Endothelial cell of umbilical vein (primary cell): ENCODE results near the gene CUL3. TPM values are rescaled to one million over a fixed set of nuclear protein-coding genes. Genes with fewer than 3 reads are reported as not detected.

Experiments used
- BruUV-seq: library from RNA; stranded (reverse); fragments of 400-500 nt; replicated peaks from 2 replicates; lab custom pipeline; 2021; lab: Mats Ljungman, UMichigan
- CTCF ChIA-PET: fragments of 300-600, 350-600 bp; sonication (Branson Sonifier 250); formaldehyde crosslinking; loops from one replicate; lab custom pipeline; 2021; ENCODE audit warnings: antibody characterized with exemption, inconsistent platforms; lab: Charles Lee
- POLR2A ChIA-PET: fragments of 300-600, 350-600 bp; sonication (Branson Sonifier 250); formaldehyde crosslinking; loops from one replicate; lab custom pipeline; 2021; ENCODE audit warnings: antibody characterized with exemption, inconsistent platforms; lab: Charles Lee
- DNase-seq: peaks from one replicate; pipeline ENCODE4 v3.0.0-alpha.2; 2011; ENCODE audit warnings: low read depth, low spot score
- FAIRE-seq: peaks from 2 replicates; lab custom pipeline; 2011; peaks lifted over from hg19 to GRCh38; lab: Jason Lieb, UNC
- H2AFZ ChIP-seq: 2 replicates; pipeline ENCODE4 v1.6.0; 2012; ENCODE audit warnings: low read depth, low read length, control low read depth, inconsistent platforms
- H3K27ac ChIP-seq: 2 replicates; pipeline ENCODE4 v1.5.1; 2011; ENCODE audit warnings: low read depth, mild to moderate bottlenecking, control low read depth, low read length, moderate library complexity; ENCODE audit not compliant: insufficient read depth
- H3K27me3 ChIP-seq, 2 experiments: 2 replicates each; pipeline versions ENCODE4 v1.6.0 to v1.6.1; 2011; ENCODE audit warnings: low read length in 2 of 2, mixed read lengths in 1 of 2; ENCODE audit not compliant: control insufficient read depth in 2 of 2, insufficient read depth in 2 of 2
- H3K36me3 ChIP-seq, 2 experiments: 2 replicates in 1 of 2; 3 replicates in 1 of 2; pipeline ENCODE4 v1.5.1; 2011; ENCODE audit warnings: low read length in 2 of 2, mild to moderate bottlenecking in 1 of 2, moderate library complexity in 1 of 2; ENCODE audit not compliant: control insufficient read depth in 2 of 2, insufficient read depth in 2 of 2; ENCODE audit errors: extremely low read depth in 1 of 2
- H3K4me1 ChIP-seq: 3 replicates; pipeline ENCODE4 v1.5.1; 2011; ENCODE audit warnings: mild to moderate bottlenecking, low read length; ENCODE audit not compliant: control insufficient read depth, insufficient read depth; ENCODE audit errors: extremely low read depth
- H3K4me2 ChIP-seq: 2 replicates; pipeline ENCODE4 v1.6.1; 2011; ENCODE audit warnings: low read length, control low read depth, mixed read lengths; ENCODE audit not compliant: insufficient read depth
- H3K4me3 ChIP-seq, 3 experiments: fragments of 200-600 bp in 1 of 3; sonication (generic), shearing (Covaris generic) in 1 of 3; replicated peaks in 1 of 3; 2 replicates each; pipeline ENCODE4 v1.5.1; 2011 to 2016; ENCODE audit warnings: control low read depth in 3 of 3, low read length in 3 of 3, mild to moderate bottlenecking in 2 of 3, inconsistent platforms in 1 of 3, low read depth in 1 of 3, moderate library complexity in 1 of 3; ENCODE audit not compliant: insufficient read depth in 1 of 3
- H3K79me2 ChIP-seq: 2 replicates; pipeline ENCODE4 v1.6.0; 2012; ENCODE audit warnings: low read length, inconsistent platforms; ENCODE audit not compliant: control insufficient read depth, insufficient read depth
- H3K9ac ChIP-seq: replicated peaks from 2 replicates; pipeline ENCODE3; 2011; ENCODE audit warnings: low read length, control low read depth; ENCODE audit not compliant: insufficient read depth; ENCODE audit errors: extremely low read depth
- H3K9me1 ChIP-seq: replicated peaks from 3 replicates; pipeline ENCODE4 v1.6.0; 2011; ENCODE audit warnings: mild to moderate bottlenecking, low read length; ENCODE audit not compliant: control insufficient read depth, insufficient read depth; ENCODE audit errors: extremely low read depth
- H3K9me3 ChIP-seq: replicated peaks from 2 replicates; pipeline ENCODE4 v1.5.1; 2012; ENCODE audit warnings: low read length, inconsistent platforms; ENCODE audit not compliant: control insufficient read depth, insufficient read depth
- H4K20me1 ChIP-seq: replicated peaks from 2 replicates; pipeline ENCODE3; 2011; ENCODE audit warnings: mild to moderate bottlenecking, low read length; ENCODE audit not compliant: control insufficient read depth, insufficient read depth; ENCODE audit errors: extremely low read depth
- EZH2 ChIP-seq: IDR thresholded peaks from 2 replicates; pipeline ENCODE4 v1.6.1; 2012; ENCODE audit warnings: borderline replicate concordance, low read depth, mild to moderate bottlenecking, moderate library complexity, low read length, inconsistent platforms; ENCODE audit not compliant: severe bottlenecking
- FOS ChIP-seq: IDR thresholded peaks from 2 replicates; pipeline ENCODE4 v1.6.1; 2011; ENCODE audit warnings: mild to moderate bottlenecking, low read length, moderate library complexity, borderline replicate concordance; ENCODE audit not compliant: insufficient read depth
- GATA2 ChIP-seq: IDR thresholded peaks from 2 replicates; pipeline ENCODE4 v1.7.0; 2011; ENCODE audit warnings: low read depth, mild to moderate bottlenecking, moderate library complexity, mixed read lengths, low read length; ENCODE audit not compliant: insufficient read length, insufficient read depth
- JUN ChIP-seq: IDR thresholded peaks from 2 replicates; pipeline ENCODE4 v1.6.1; 2011; ENCODE audit warnings: borderline replicate concordance, low read depth; ENCODE audit not compliant: insufficient read length, insufficient read depth
- MYC ChIP-seq: IDR thresholded peaks from one replicate; pipeline ENCODE4 v1.6.1; 2011; ENCODE audit warnings: mild to moderate bottlenecking, low read depth, low read length
- POLR2A ChIP-seq: IDR thresholded peaks from 2 replicates; pipeline ENCODE4 v1.6.1; 2012; ENCODE audit warnings: low read depth, mild to moderate bottlenecking, control low read depth, low read length
- POLR2AphosphoS5 ChIP-seq: IDR thresholded peaks from 2 replicates; pipeline ENCODE4 v1.6.1; 2012; ENCODE audit warnings: low read depth, mild to moderate bottlenecking, control low read depth, low read length, moderate library complexity; ENCODE audit not compliant: insufficient read depth
- dilution Hi-C: fragments of 300-500 bp; cut with MboI; formaldehyde crosslinking; loops from one replicate; pipeline ENCODE4 v1.15.0; 2019; ENCODE audit warnings: low sequenced_read_pairs; ENCODE audit not compliant: extremely low pct_ligation_motif_present
- intact Hi-C: fragments of 100-400 bp; cut with micrococcal nuclease; formaldehyde crosslinking; loops from one replicate; pipeline ENCODE4 v1.10.0; 2022
- polyA plus RNA-seq, 4 experiments: library from polyadenylated mRNA; depleted of rRNA in 3 of 4; stranded (reverse) in 3 of 4; unstranded in 1 of 4; fragments of >200 nt; gene quantifications; 2 replicates each; pipeline versions ENCODE4 v1.2.1 to v1.2.3, GENCODE V29; 2011 to 2012; ENCODE audit warnings: missing spikeins in 1 of 4
- total RNA-seq: library from RNA; stranded (reverse); gene quantifications from 2 replicates; pipeline ENCODE4 v1.2.3, GENCODE V29; 2021
- TF ChIP-seq, protein P1 (sequence below), 2 donors: IDR thresholded peaks; 1 replicate in 1 of 2; 2 replicates in 1 of 2; pipeline ENCODE4 v1.5.1; 2011; ENCODE audit warnings: low read length in 2 of 2, mild to moderate bottlenecking in 2 of 2, moderate library complexity in 2 of 2, control low read depth in 1 of 2, inconsistent platforms in 1 of 2, low read depth in 1 of 2; ENCODE audit not compliant: insufficient read depth in 1 of 2; ENCODE audit errors: extremely low read depth in 1 of 2
- TF ChIP-seq, protein P2 (sequence below): IDR thresholded peaks from 2 replicates; pipeline ENCODE4 v1.6.1; 2011; ENCODE audit not compliant: insufficient read depth, insufficient read length

Gene CUL3
- total and polyA plus RNA-seq, 2 donors (not counting 3 experiments of a cell fraction or from before 2014, with no cell fraction given), result 22.7 to 82.3 TPM

DNA sequence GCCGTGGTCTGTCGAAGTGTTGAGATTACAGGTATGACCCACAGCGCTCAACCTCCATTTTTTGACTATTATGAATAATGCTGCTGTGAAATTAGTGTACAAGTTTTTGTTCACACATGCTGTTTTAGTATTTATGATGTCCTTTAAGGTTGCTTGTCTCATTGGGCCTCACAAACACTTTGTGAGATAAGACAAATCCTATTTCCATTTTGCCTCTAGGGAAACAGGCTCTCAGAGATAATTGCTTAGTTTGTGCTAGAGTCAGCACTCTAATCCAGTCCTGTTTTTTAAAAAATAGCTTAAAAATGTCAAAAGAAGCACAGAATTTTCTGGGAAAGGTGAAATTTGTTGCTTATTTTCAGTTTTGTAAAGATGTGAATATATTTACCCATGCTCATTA, 43.3 kb upstream of the CUL3 start:
- intact Hi-C loops, result no loop called here
- CTCF ChIA-PET, result no interaction called here
- no peak for FAIRE-seq

More for the DNA sequence above, 43.3 kb upstream of the CUL3 start:
- no peak overlapping the region for H3K4me2 ChIP-seq
- dilution Hi-C loops, result no loop called here
- H3K4me3 ChIP-seq, result no peak overlapping the region
- no peak for TF ChIP-seq JUN
- TF ChIP-seq POLR2A, result no peak
- no peak for TF ChIP-seq FOS
- no peak for TF ChIP-seq MYC
- TF ChIP-seq, protein P1, sequence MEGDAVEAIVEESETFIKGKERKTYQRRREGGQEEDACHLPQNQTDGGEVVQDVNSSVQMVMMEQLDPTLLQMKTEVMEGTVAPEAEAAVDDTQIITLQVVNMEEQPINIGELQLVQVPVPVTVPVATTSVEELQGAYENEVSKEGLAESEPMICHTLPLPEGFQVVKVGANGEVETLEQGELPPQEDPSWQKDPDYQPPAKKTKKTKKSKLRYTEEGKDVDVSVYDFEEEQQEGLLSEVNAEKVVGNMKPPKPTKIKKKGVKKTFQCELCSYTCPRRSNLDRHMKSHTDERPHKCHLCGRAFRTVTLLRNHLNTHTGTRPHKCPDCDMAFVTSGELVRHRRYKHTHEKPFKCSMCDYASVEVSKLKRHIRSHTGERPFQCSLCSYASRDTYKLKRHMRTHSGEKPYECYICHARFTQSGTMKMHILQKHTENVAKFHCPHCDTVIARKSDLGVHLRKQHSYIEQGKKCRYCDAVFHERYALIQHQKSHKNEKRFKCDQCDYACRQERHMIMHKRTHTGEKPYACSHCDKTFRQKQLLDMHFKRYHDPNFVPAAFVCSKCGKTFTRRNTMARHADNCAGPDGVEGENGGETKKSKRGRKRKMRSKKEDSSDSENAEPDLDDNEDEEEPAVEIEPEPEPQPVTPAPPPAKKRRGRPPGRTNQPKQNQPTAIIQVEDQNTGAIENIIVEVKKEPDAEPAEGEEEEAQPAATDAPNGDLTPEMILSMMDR (IDR thresholded peaks at IDR 0.05; ENCODE audit: extremely low read depth in 1 of 2, insufficient read depth in 1 of 2, low read depth in 1 of 2, low read length in 2 of 2), result no peak
- TF ChIP-seq POLR2AphosphoS5, result no peak
- no peak for TF ChIP-seq GATA2
- TF ChIP-seq, protein P2, sequence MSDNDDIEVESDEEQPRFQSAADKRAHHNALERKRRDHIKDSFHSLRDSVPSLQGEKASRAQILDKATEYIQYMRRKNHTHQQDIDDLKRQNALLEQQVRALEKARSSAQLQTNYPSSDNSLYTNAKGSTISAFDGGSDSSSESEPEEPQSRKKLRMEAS, result no peak
- no peak for TF ChIP-seq EZH2
- H3K9me3 ChIP-seq, result no peaks in the 10 kb centered on the region
- H3K4me1 ChIP-seq, result no peaks in the 10 kb centered on the region
- no TSS peak for BruUV-seq
- H3K9ac ChIP-seq, result no peak overlapping the region
- H3K27ac ChIP-seq, result no peak overlapping the region
- H3K79me2 ChIP-seq, result no peaks in the 10 kb centered on the region
- H3K36me3 ChIP-seq, result no peaks in the 10 kb centered on the region
- no peak overlapping the region for H2AFZ ChIP-seq
- H4K20me1 ChIP-seq, result no peaks in the 10 kb centered on the region
- no peaks in the 10 kb centered on the region for H3K9me1 ChIP-seq
- H3K27me3 ChIP-seq, result no peaks in the 10 kb centered on the region
- POLR2A ChIA-PET, result no interaction called here
- DNase-seq, result no peak
